A172 (cell line): ENCODE results near the gene PRKG1. TPM values are rescaled to one million over a fixed set of nuclear protein-coding genes. Genes with fewer than 3 reads are reported as not detected.
"Not testable (repeated sequence)": the region's sequence is repeated elsewhere in the genome, so short reads cannot be mapped to it uniquely, and the experiment has no call there.

Experiments
- DNase-seq: peaks from one replicate; pipeline ENCODE4 v3.0.0-alpha.2; 2015; ENCODE audit warnings: low spot score
- total RNA-seq: library from RNA; depleted of rRNA; stranded (reverse); fragments of >200 nt; shearing (Covaris generic); gene quantifications from 2 replicates; pipeline ENCODE4 v1.2.3, GENCODE V29; 2014

PRKG1 gene
- total RNA-seq, 1 experiment from 2014 or later = 0.22 TPM

DNA sequence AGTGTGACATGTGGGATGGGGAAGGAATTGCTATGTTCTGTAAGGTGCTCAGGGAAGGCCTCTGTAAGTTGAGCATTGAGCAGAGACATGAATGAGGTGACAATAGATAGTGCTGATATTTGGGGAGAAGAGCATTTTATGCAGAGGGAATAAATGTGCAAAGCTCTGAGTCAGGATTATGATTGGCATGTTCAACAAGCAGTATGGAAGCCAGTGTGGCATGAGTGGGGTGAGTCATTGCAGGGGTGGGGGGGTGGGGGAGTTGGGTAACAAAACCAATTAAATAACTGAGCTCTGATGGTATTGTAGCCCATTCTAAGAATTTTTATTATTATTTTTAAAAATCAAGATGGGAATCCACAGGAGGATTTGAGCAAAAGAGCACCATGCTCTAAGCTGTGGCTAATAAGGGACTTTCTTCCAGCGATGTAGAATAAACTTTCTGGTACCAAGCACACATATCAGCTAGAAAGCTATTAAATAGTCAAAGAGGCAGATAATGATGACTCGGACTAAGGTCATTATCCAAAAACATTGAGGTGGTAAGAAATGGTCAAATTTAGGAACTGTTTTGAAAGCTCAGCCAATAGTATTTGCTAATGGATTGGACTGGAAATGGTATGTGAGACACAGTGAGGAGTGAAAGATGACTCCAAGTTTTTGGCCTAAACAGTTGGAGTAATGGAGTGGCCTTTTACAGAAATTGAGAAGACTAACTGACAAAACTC is 96.4 kb downstream of the PRKG1 start:
- DNase-seq = no peak

DNA sequence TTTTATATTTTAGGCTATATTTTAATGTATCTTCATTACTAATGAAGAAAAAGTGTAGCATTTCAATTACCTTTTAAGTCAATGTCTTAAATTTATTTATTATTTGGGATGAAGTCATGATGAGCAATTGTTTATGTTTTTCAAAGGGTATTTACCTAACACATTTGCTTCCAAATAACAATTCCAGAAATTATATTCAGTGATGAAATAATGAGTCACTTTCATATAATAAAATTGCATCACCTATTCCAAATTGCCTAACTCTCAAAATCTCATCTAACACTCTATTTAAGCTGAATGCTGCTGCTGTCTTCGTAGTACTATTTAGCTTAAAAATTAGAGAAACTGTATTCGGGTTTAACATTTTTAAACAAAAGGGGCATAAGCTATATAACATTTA is 97.7 kb downstream of the PRKG1 start:
- no peak for DNase-seq

DNA sequence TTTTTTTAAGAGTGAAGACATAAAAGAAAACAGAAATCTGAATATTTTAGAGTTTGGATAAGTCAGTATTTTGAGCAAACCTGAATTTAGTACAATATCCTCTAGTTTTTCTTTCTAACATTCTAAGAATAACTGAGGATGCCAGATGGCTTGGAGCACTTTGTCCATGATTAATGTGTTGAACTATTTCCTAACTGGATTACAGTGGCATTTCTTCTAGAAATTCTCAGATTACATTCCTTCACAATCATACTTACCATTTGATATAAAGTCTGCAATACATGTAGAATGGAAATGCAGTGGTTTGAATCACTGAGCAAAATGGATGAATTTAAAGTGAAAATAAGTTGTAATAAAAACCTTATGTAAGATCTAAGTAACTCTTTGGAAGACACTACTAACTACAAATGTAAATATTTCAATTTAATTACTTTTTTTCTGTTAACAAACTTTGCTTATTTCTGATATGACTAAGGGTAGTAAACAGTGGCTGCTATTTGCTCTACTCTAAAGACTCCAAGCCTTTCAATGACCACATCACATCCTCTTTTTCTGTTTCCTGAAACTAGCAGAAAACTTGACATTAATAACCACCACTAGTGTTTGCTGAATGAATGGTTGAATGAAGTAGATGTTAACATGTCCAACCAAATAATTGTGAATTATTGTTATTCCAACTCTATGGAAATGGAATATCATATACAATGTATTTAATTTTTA is 102.8 kb downstream of the PRKG1 start:
- DNase-seq = no peak

DNA sequence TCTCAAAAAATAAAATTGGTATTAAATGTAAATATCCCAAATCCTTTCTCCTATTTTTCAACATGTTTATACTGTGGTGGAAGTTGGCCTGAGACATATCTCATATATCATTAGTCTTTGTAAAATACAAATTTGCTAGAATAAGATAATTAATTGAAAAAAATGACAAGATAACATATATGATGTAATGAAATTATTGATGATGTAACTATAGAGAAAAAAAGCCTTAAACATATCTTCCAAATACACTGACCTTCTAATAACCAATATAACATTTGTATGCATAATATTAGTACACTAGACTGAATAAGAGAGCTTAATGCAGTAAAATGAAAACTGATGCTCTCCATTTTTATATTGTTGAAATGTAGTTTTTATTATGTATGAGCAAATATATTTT is 104.3 kb downstream of the PRKG1 start:
- no peak for DNase-seq

DNA sequence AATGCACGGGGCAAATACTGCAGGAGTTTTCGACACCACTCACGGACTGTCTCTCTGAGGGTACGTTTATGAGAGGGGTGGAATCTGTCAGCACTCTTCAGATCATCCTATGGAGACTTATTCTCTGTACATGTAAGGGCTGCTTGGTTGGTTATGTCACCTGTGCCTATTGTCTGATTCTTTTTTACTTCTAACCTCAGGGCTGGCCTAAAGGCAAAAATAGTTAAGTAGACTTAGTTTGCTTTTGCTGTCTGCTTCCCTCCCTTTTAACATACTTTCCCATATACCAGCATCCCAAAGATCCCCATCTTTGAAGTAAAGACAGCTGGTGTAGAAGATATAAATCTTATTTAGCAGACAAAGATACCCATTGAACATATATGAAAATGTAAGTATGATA is 105.9 kb downstream of the PRKG1 start:
- DNase-seq = no peak

DNA sequence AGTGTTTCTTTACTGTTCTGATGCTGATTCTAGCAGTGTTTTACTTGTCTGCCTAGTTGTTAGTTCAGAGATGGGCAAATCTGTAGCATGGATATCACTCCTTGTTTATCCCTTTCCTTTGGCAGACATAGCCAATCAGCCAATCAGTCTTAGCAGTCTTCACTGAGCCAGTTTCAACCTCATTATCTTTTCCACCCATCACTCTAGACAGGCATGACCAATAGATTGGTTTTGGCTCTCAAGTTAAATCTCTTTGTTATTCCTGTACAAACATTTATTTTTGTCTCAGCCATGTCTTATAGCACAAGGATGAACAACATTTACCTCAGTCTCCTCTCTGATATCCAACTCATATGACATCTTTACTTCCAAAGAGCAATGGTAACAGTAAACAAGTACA is 109.5 kb downstream of the PRKG1 start:
- no peak for DNase-seq

DNA sequence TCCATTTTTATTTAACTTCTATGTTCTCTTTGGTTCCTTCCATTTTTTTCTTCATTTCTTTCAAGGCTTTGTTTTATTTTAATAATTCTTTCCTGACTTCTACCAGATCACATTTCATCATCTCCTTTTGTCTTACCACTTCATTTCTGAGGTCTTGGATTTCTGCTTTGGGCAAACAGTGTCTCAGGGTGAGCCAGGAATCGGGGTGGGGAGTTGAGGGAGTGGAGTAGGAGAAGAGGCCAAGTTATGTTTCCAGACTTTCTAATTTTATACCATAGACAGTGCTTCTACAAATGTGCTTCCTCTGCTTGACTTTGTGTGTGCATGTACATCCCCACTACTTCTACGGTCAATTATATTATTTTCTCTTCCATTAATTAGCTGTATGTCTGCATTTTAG is 112.1 kb downstream of the PRKG1 start:
- no peak for DNase-seq

DNA sequence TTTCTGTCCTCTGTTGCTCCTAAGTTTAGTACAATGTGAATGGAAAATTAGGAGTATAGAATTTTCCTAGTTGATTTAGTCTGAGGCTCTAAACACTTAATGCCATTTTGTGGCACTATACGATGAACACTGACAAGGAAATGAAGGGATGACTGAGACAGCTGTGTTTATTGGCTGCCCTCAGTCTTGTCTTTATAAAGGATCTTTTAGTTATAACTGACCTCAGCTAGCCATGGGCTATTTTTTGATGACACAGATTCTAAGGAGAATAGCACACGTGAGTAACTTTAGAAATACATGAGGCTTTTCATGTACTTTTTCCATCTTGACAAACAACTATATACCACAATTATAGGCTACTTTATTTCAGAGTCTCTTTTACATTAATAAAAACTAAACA is 113.7 kb downstream of the PRKG1 start:
- no peak for DNase-seq

DNA sequence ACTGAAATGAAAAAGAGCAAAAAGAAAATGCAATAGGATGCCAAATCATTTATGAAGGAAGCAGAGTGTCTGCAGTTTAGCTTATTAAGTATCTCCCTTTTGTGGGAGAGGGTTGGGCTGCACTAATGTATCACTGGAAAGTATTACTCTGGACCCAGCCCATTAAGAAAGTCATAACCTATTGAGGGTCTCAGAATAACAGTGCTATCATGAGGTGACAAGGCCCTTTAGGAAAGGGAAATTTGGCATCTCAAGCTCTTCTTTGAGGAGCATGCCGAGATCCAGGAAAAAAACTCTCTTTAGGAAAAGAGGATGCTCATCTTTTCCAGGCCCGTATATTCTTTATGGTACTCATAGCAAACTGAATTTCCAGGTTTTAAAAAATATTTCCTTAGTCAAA is 114.6 kb downstream of the PRKG1 start:
- DNase-seq = no peak

DNA sequence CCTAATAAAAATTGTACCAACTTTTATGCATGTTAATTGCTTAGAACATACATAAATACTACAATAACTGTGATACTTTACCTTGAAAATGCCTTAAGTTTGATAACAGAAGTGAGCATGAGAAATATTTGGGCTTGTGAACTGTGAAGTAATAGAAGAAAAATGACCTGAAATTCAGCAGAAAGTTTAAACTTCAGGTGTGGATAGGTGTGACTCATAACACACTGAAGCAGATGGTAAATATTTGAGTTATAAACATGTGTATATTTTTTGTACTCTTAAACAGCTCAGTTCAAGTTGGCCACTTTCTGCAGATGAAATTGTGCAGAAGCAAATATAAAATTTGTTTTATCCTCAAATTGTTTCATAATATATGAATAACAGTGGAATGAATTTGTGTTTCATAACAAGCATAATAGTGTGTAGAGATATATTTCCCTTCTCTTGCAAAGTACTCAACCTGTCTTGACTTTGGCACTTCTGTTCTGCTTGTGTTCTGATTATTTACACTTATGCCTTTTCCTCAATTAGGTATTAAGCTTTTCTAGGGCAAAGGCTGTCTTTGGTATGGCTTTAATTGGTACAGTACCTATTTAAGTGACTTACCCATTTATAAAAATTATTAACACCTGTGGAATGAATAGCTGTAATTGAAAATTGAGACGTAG is 122.4 kb downstream of the PRKG1 start:
- DNase-seq = no peak

DNA sequence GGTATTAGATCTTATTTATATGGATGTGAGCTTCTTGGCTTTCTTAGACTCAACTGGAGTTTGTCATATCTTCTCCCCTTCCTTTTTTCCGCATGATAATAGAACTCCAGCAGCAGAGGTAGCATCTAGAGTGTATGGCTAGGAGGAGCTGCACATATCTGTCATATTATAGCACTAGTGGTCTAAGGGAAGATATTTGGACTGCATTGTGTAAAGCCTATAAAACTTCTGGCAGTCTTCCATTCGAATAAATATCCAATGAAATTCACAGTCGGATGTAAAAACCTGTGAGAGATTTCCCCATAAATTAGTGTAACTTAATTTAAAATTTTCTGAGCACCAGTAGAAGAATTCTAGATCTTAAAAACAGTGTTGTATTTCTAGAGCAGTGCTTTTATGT is 123.9 kb downstream of the PRKG1 start:
- no peak for DNase-seq

DNA sequence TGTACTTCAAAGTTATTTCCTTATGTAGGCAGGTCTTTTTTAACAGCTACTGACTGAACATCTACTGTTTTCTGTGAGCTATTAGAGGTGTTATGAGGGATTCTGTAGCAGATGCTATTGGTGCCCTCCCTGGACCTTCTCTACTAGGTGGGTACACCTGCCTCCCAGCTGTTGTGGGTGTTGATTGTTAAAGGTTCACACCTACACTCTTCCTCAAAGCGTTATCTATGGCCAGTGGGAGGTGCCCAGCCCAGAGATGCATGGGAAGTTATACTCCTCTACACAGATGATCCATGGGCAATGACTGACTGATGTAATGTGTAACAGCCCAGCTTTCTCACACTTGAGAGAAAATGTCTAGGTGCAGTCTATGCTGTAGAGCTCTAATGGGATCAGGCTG is 127.7 kb downstream of the PRKG1 start:
- DNase-seq = no peak

DNA sequence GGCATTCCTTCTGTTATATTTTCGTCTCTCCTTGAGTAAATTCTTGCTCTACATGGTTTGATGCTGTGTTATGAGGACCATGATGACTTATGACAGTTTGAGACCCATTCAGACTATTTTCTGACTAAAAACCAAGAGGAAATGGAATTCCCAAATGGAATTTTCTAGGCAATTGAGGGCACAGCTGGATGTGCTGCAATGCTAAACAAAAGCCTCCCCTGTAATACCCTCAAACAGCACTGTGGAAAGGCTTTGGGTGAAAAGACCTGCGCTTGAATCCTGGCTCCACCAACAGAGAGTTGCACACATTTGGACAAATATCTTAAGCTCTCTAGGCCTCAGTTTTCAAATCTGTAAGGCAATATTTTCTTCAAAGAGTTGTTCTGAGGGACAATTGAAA is 129.1 kb downstream of the PRKG1 start:
- DNase-seq = no peak

DNA sequence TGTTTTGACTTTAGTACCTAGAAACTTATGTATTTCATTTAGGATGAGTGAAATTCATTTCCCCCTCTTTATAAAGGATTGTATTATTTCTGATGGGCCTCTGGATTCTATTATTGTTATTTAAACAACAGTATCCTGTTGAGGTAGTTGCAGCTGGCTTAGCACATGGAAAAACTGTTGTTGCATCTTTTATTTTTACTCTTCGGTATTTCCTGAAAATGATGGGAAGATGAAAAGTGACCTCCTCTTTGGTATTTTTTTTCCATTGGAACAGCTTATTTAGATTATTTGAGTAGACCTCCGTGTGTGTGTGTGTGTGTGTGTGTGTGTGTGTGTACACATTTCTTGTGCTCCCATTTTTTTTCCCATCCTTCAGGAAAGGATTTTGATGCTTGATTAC is 129.8 kb downstream of the PRKG1 start:
- no peak for DNase-seq

DNA sequence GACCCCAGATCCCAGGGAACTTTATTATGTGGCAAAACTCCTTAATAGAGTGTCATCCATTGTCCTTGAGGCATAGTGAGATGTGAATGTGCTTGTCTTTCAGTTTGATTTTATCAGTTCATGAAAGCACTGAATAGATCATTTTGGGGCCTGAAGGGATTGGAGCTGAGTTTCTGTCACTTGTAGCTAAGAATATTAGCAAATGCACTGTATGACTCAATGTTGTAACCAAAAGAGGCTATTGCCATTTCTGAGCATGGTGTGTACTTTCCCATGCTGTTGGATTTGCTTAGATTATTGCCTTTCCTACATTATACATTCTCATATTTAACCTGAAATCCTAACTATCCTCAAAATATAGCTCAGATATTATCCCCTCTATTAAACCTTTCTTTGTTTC is 130.4 kb downstream of the PRKG1 start:
- DNase-seq = no peak

DNA sequence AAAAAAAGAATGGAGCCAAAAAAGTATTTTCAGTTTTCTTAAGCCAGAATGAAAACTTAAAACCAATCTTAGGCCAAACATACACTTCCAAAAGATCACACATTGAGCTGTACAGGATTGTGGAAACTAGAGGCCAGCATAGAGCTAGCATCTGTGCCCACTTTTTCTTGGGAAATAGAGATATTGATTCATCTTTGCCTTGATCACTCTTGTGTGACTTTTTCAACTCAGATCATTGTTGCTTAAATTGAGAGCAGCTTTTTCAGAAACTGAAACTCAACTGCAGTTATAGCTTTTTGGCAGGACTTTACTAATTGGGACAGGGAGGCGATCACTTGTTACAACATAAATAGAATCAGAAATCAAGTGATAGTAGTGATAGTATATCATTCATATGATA is 132.2 kb downstream of the PRKG1 start:
- DNase-seq = no peak

DNA sequence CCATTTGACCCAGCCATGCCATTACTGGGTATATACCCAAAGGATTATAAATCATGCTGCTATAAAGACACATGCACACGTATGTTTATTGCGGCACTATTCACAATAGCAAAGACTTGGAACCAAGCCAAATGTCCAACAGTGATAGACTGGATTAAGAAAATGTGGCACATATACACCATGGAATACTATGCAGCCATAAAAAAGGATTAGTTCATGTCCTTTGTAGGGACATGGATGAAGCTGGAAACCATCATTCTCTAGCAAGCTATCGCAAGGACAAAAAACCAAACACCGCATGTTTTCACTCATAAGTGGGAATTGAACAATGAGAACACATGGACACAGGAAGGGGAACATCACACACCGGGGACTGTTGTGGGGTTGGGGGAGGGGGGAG is 138.7 kb downstream of the PRKG1 start:
- DNase-seq = not testable (repeated sequence)

DNA sequence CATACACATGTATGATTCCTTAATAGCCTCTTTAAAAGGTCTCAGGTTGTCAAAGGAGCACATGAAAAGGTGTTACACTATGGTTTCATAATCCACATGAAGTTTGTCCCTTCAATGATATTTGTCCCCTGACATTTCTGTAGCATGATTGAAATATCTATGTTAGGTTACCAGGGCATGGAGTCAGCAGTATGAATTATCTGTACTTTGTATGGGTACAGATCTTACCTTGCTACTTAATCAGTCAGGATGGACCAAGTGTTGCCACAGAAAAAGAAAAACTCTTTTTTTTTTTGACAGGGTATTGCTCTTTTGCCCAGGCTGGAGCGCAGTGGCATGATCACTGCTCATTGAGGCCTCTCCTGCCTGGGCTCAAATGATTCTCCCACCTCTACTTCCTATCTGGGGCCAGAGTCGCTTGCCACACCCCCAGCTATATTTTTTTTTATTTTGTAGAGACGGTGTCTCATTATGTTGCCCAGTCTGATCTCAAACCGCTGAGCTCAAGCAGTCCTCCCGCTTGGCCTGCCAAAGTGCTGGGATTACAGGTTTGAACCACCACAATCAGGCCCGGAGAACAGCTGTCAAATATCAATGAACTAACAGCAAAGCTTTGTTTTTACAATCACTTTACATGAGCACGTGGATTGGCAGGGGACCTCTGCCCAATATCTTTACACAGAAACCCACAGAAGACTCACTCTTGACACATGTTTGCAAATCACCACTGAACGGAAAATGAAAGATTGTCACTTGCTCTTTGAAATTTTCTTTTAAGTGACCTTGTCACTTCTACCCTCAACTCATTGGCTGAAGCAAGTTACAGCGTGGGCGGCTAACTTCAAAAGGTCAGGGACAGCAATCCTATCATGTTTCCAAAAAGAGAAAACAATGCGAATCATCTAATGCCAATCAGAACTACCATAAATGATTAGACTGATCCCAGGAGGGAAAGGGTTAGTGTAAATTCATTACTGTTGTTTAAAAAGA is 140.2 kb downstream of the PRKG1 start:
- no peak for DNase-seq

DNA sequence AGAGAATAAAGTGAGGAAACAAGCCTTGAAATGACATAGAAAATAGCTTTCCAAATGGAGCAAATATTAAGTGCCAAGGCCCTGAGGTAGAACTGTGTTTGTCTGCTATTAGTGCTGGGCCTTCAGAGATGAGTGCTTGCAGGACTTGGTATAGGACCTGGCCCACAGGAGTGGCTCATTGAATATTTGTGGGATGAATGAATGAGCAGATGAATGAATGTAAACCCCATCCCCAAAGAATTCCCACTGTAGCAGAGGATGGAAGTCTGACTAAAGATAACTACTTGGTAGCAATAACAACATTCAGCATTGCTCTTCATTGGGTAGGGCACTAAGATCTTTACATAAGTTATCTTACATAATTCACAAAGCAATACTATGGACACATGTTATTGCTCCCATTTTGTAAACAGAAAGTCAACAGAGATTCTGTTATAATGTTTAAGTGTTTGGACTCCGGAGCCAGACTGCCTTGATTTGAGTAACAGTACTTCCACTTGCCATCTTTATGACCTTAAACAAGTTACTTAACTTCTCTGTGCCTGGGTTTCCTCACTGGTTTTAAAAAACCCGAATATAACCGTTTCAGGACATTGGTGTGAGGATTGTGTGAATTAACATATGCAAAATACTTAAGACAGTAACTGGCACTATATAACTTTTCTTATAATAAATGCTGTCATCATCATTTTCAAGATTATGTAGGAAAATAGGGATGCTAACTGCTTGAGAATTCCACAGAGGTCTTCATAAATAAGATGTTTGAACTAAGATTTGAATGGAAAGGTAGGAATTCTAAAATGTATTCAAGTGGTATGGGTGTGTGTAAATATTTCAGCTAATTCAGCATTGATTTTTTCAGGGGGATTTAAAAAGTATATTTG is 141.9 kb downstream of the PRKG1 start:
- DNase-seq = no peak

DNA sequence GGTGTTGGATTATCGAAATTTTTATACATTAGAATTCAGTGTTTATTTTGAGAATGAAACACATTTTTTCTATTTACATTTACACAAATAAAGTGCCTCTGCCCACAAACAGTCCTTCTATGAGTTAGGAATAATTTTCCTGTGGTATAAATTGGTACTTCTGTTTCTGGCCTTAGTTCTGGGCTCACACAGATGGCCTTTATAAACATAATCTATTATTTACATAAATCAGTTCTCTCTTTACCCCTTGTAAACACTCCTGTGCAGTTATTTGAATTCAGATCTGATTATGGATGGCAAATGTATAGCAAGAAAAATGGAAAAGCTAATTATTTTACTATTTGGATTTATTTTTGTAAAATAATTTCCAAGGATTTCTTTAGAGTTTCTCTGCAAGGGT is 143.2 kb downstream of the PRKG1 start:
- no peak for DNase-seq

DNA sequence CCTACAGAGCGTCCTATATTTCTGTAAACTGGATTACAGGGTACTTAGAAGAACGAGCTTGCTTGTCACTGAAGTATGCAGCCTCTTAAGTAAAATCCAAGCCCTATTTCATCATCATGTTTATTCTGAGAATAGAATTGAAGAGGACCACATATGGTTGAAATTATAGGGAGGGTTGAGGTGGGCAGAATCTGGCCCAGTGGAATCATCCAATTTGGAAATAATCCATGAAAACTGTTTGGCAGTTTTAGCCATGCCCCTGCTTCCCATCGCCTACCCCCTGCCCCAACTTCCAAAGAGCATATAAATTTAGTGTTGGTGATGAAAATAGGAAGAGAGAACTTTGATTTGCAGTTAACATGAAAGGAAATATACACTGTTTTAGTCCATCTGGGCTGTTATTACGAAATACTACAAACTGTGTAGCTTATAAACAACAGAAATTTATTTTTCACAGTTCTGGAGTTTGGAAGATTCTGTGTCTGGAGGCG is 150.4 kb downstream of the PRKG1 start:
- no peak for DNase-seq
